AG08395 (cell line): ENCODE measurements around the gene CD8A.
A peak's percentile ranks its signal among the peaks of the same experiment; 100 is the strongest.
"Not testable (repeated sequence)": the region's sequence is repeated elsewhere in the genome, so short reads cannot be mapped to it uniquely, and the experiment has no call there.

ENCODE experiments used
- DNase-seq: peaks from one replicate; pipeline ENCODE4 v3.0.0; 2012; ENCODE audit warnings: mixed read lengths, low spot score

CD8A gene

GRCh38 chr2:86776532-86776931 is 14.2 kb downstream of the CD8A start:
- DNase-seq = no peak

DNA sequence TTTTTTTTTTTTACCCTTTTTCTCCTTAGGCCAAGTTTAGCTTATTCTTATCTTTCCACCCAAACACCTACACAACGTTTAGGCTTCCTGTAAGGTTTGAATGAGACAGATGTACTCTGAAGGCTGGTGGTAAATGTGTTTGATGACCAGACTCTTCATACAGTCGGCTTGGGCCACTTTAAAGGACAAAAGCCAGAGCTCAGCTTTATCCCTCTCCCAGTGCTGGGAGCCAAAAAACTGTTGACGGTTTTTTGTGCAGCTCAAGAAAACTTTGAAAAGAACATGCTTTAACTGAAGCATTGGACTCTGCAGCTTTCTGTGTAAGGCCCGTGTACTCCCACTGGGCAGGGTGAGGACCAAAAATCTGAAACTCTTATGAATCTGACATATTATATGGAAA is 15.4 kb downstream of the CD8A start:
- no peak for DNase-seq

DNA sequence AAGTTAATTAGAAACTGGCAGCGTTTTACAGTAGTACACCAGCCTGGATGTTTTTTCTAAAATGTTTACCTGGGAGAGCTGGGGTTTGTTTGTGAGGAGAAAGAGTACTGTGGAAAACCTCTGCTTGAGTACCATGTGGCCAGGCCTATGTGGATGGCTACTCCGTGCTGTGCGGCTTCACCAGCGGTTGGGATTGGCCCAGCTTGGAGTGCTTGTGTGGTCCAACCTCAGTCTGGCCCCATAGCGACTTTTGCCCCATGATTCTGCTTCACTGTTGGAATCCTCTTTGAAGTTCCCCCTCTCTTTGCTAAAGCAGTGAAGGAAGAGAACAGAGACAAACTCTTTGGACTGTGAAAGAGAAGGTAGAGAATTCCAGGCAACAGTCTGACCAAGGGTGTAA is 15.9 kb downstream of the CD8A start:
- no peak for DNase-seq

- DNase-seq = no peak
These were observed 18.1 kb downstream of the CD8A start for GRCh38 chr2:86772611-86773010.

DNA sequence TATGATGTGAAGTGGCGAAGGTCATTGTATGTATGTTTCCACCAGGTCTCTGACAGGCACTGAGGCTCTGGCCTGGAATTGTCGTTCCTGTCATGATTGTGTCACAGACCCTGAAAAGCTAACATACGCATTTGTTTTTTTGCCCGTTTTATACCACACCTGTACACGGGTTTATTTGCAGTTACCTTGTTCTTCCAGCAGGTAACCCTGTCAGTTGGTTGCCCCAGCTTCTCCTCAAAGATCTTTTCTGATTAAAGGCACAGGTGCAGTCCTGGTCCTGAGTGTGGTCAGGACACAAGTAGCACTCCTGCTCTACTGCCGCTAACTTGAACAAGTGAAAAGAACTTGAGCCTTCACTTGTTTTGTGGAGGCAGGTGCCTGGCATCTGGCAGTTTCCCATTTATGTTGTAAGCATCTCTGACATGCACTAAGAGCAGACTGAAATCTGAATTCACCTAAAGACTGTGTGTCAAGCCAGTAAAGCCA is 19.9 kb downstream of the CD8A start:
- DNase-seq = no peak

DNA sequence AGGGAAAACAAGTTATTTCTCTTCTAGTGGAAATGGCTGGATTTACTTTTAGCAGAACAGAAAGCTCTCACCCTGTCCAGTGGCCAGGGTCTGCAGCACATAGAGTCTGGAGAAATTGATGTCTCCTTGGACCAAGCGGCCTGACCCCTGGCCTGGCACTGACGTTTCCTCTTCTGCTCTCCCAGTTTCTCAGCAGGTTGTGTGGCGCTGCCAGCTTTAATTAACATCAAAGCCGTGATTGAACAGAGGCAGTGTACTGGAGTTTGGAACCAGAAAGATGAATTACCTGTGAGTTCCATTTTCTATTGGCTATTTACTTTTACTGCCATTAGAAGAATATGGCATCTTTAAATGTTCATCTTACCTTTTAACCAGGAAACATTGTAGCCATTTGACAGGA is 20.9 kb downstream of the CD8A start:
- DNase-seq = no peak

GRCh38 chr2:86768189-86768949 is 22.3 kb downstream of the CD8A start:
- DNase-seq = no peak

DNA sequence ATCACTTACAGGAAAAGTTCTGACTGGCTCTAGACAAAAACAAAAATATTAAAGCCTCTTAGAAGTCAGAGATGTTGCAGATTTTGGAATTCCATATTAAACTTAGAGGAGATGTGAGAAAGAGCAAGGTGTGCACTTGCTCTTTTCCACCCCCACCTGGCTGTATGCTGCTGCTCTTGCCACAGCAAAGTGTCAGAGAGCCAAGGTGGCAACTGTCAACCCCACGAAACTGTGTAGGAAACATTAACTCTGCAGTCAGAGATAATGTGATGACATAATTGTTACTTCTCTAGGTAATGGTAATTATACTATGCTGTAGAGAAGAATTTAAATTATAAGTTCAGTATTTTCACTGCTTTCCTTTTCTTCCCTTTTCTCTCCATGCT is 25.4 kb downstream of the CD8A start:
- no peak for DNase-seq

- peak; percentile 61 for DNase-seq
These were observed 25.9 kb downstream of the CD8A start for GRCh38 chr2:86764661-86765309.

DNA sequence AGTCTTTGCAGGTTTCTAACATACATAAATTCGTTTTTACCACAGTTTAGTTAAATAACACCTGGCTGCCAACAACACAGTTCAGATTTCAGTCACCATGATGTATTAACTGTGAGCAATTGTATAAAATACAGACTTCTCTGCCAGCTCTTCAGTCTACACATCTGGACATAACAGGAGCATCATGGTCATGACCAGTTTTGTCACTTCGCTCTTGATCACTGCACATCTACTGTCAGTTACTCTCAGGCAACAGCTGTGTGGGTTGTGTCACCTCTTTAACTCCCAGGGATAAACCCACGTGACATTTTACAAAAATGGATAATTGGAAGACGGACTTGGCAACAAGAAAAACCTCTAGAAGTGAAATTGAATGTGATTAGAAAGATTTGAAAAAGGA is 30.3 kb downstream of the CD8A start:
- DNase-seq = no peak

- no peak for DNase-seq
These were observed 32.3 kb downstream of the CD8A start for GRCh38 chr2:86758405-86758804.

GRCh38 chr2:86753606-86754005 is 37.1 kb downstream of the CD8A start:
- DNase-seq = no peak

GRCh38 chr2:86752934-86753333 is 37.8 kb downstream of the CD8A start:
- no peak for DNase-seq

- no peak for DNase-seq
These were observed 38.9 kb downstream of the CD8A start for GRCh38 chr2:86751778-86752177.

DNA sequence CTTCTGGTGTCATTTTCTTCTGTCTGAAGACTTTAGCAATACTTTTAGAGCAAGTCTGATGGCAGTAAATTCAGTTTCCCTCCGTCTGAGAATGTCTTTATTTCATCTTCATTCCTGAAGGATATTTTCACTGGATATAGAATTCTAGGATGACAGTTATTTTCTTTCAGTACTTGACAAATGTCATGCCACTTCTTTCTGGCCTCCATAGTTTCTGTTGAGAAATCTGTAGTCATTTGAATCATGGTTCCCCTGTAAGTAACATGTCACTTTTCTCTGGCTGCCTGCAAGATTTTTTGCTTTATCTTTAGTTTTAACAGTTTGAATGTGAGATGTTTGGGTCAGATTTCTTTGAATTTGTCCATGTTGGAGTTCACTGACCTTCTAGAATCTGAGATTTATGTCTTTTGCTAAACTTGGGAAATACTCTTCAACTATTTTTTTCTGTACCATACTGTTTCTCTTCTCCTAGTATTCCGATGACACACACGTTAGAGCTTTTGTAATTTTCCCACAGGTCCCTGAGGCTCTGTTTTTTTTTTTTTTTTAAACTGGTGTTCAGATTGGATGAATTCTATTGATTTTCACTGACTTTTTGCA is 40.4 kb downstream of the CD8A start:
- DNase-seq = no peak

DNA sequence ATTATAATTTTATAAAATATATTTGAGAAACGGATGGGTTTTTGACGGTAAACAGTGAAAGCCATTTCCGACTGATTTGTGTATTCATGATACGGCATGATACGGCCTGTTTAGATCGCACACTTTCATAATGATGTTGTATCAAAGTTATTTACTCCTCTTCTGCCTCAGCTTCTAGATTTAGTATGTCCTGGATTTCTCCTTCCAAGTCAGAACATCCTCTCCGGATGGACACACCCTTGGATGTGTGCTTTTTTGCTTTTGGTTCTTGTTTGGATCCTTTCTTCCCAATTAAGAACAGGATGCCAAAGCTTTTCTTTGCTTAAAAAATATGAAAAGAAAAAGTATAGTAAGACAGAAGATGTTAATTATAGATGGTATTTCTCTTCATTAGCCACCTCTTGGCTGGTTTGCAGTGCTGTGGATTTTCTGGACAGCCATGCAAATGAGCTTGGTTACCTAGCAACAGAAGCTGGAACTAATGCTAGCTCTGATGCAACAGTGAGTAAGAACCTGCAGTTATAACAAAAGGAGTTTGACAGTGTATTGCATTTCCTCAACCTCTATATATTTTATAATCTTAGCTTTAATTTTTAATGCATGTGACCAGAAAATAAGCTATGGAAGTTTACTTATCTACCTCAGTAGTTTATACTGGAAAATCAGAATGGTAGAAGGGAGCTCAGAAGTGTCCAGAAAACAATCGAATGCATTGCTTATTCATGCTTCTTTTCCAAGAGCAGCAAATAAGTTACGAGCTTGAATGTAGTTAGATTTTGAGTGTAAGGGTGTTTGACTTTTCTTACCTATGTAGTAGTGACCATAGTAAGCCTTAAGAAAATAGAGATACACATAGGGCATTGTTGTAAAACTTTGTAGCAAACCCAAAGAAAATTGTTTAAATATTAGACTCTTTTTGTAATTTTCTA is 42.7 kb downstream of the CD8A start:
- peak; percentile 79 for DNase-seq

DNA sequence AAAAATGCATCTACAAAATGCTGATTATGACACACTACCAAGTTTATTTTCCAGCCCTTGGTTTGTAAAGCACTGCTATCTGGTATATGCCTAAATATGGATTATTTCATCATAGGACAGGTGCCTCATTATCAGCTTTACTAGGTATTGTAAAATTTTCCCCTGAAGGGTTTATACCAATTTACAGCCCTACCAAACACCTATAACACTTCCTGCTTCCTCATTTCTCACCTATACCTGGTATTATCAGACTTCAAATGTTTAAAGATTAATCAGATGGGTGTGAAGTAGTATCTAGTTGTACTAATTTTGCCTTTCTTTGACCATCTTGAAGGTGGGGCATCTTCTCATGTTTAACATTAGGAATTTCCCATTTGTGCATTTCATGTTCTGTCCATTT is 43.8 kb downstream of the CD8A start:
- no peak for DNase-seq

DNA sequence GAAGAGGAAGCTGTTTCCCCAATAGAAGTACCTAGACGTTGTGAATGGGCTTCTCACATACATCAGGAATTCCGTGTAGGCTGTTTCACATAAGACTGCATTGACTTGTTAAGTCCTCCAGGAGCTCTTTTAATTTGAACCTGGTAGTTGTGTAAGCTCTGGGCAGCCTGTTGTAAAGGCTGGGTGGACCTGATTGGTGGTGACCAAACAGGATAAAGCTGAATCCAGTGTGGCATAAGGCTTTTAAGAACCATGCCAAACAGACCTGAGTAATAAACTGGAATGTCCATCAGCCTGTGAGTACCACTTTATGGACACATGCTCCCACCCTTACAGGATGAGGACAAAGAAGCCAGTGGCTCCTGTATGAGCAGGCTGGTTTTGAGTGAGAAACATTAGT is 46.6 kb downstream of the CD8A start:
- no peak for DNase-seq

DNA sequence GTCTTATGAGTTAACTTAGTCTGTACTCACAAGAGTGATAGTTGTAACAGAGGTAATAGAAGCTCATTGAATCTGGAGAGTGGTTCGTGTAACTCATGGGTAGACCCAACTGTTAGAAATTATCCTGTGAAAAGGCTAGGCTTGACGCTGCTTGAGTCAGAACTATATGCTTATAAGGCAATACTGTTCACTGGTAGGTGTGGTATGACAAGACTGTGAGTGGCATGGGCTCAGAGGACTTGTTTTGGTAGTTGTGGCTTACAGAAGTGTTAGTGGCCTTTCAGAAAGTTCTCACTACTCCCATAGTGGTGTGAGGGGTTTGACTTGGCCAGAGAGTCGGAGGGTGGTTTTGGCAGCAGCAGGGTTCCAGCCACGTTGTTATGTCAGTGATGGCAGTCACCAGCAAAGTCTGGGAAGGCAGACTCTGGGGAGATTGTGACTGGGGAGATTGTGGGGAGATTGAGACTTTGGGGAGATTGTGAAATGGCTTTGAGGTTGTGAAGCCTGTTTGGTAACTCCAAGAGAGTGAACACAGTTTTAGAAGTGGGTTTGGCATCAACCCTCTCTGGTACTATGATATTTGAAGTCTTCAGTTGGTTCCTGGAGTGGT is 48.7 kb downstream of the CD8A start:
- DNase-seq = not testable (repeated sequence)

DNA sequence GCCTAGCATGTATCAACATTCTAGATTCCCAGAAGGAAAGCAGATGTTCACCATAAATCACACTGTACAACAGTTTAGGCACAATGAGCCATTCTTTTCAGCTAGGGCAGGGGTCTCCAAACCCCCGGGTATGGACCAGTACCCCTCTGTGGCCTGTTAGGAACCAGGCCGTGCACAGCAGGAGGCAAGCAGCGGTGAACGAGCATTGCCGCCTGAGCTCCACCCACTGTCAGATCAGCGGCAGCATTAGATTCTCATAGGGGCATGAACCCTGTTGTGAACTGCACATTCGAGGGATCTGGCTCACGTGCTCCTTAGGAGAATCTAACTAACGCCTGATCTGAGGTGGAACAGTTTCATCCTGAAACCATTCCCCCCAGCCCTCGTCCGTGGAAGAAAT is 50.8 kb downstream of the CD8A start:
- DNase-seq = not testable (repeated sequence)

DNA sequence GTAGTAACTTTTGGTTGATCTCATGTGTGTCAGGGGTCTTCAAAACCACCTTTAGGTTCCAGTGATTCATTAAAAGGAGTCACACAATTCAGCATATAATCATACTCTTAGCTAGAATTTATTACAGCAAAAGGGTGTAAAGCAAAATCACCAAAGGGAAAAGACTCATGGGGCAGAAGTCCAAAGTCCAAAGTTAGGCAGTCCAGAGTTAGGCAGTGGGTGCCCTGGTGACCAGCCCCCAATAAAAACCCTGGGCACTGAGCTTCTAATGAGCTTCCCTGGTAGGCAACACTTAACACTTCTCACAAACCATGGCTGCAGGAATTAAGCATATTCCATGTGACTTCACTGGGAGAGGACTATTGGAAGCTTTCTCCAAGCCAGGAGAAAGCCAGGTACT is 51.2 kb downstream of the CD8A start:
- not testable (repeated sequence) for DNase-seq

GRCh38 chr2:86734896-86735295 is 55.8 kb downstream of the CD8A start:
- not testable (repeated sequence) for DNase-seq
